ENCODE data around the gene EGFL7.

GRCh38 chr9:136667214-136667939, 4.7 kb downstream of the EGFL7 start:
- TF ChIP-seq CTCF (IDR thresholded peaks at IDR 0.05) (no peak), ZFX (IDR thresholded peaks at IDR 0.05; ENCODE audit: borderline replicate concordance) (no peak)

All from 22Rv1 (cell line).